ENCODE data around the gene EML6. TPM values are rescaled to one million over a fixed set of nuclear protein-coding genes. Genes with fewer than 3 reads are reported as not detected.

The EML6 gene
- total RNA-seq, 1 donor = 0.73 TPM

- Histone ChIP-seq H3K9me3 (ENCODE audit: low read depth, low read length) (no peaks in the 10 kb centered on the region), H3K4me1 (ENCODE audit: insufficient read depth, low read length) (peaks cover 6% of the 10 kb centered on the region), H3K4me3 (ENCODE audit: low read length) (no peak overlapping the region), H3K27me3 (ENCODE audit: insufficient read depth, low read length) (peaks cover 4% of the 10 kb centered on the region)
Measured at GRCh38 chr2:54760310-54760709, 36.8 kb downstream of the EML6 start.

- Histone ChIP-seq H3K4me1 (ENCODE audit: insufficient read depth, low read length) (no peaks in the 10 kb centered on the region), H3K9me3 (ENCODE audit: low read depth, low read length) (no peaks in the 10 kb centered on the region), H3K27me3 (ENCODE audit: insufficient read depth, low read length) (peaks cover 4% of the 10 kb centered on the region), H3K4me3 (ENCODE audit: low read length) (no peak overlapping the region)
Measured at GRCh38 chr2:54763636-54764291, 40.3 kb downstream of the EML6 start.

- no peaks in the 10 kb centered on the region for H3K9me3 ChIP-seq (ENCODE audit: low read depth, low read length)
- H3K27me3 ChIP-seq (ENCODE audit: insufficient read depth, low read length) = no peaks in the 10 kb centered on the region
- no peaks in the 10 kb centered on the region for H3K4me1 ChIP-seq (ENCODE audit: insufficient read depth, low read length)
- H3K4me3 ChIP-seq (ENCODE audit: low read length) = no peak overlapping the region
Measured at GRCh38 chr2:54767921-54768320, 44.5 kb downstream of the EML6 start.

- H3K4me1 ChIP-seq (ENCODE audit: insufficient read depth, low read length) = no peaks in the 10 kb centered on the region
- no peak overlapping the region for H3K4me3 ChIP-seq (ENCODE audit: low read length)
- H3K27me3 ChIP-seq (ENCODE audit: insufficient read depth, low read length) = no peaks in the 10 kb centered on the region
- H3K9me3 ChIP-seq (ENCODE audit: low read depth, low read length) = no peaks in the 10 kb centered on the region
Measured at GRCh38 chr2:54768772-54769428, 45.4 kb downstream of the EML6 start.

- H3K27me3 ChIP-seq (ENCODE audit: insufficient read depth, low read length) = no peaks in the 10 kb centered on the region
Measured at GRCh38 chr2:54770211-54770610, 46.7 kb downstream of the EML6 start.

GRCh38 chr2:54770676-54771075 is 47.2 kb downstream of the EML6 start:
- H3K27me3 ChIP-seq (ENCODE audit: insufficient read depth, low read length) = no peaks in the 10 kb centered on the region
- peaks cover 6% of the 10 kb centered on the region for H3K9me3 ChIP-seq (ENCODE audit: low read depth, low read length)
- no peaks in the 10 kb centered on the region for H3K4me1 ChIP-seq (ENCODE audit: insufficient read depth, low read length)
- H3K4me3 ChIP-seq (ENCODE audit: low read length) = no peak overlapping the region

More at GRCh38 chr2:54770211-54770610, 46.7 kb downstream of the EML6 start:
- peaks cover 1% of the 10 kb centered on the region for H3K9me3 ChIP-seq (ENCODE audit: low read depth, low read length)
- H3K4me3 ChIP-seq (ENCODE audit: low read length) = no peak overlapping the region
- no peaks in the 10 kb centered on the region for H3K4me1 ChIP-seq (ENCODE audit: insufficient read depth, low read length)

GRCh38 chr2:54771166-54771885 is 47.9 kb downstream of the EML6 start:
- H3K4me3 ChIP-seq (ENCODE audit: low read length) = no peak overlapping the region
- no peaks in the 10 kb centered on the region for H3K27me3 ChIP-seq (ENCODE audit: insufficient read depth, low read length)
- no peaks in the 10 kb centered on the region for H3K4me1 ChIP-seq (ENCODE audit: insufficient read depth, low read length)
- peaks cover 12% of the 10 kb centered on the region for H3K9me3 ChIP-seq (ENCODE audit: low read depth, low read length)

GRCh38 chr2:54772110-54772509 is 48.6 kb downstream of the EML6 start:
- no peak overlapping the region for H3K4me3 ChIP-seq (ENCODE audit: low read length)
- no peaks in the 10 kb centered on the region for H3K4me1 ChIP-seq (ENCODE audit: insufficient read depth, low read length)
- H3K27me3 ChIP-seq (ENCODE audit: insufficient read depth, low read length) = no peaks in the 10 kb centered on the region
- H3K9me3 ChIP-seq (ENCODE audit: low read depth, low read length) = peaks cover 12% of the 10 kb centered on the region

- Histone ChIP-seq H3K27me3 (ENCODE audit: insufficient read depth, low read length) (no peaks in the 10 kb centered on the region), H3K9me3 (ENCODE audit: low read depth, low read length) (peaks cover 12% of the 10 kb centered on the region), H3K4me3 (ENCODE audit: low read length) (no peak overlapping the region), H3K4me1 (ENCODE audit: insufficient read depth, low read length) (no peaks in the 10 kb centered on the region)
Measured at GRCh38 chr2:54772531-54772930, 49.1 kb downstream of the EML6 start.

- peaks cover 12% of the 10 kb centered on the region for H3K9me3 ChIP-seq (ENCODE audit: low read depth, low read length)
- no peaks in the 10 kb centered on the region for H3K27me3 ChIP-seq (ENCODE audit: insufficient read depth, low read length)
- H3K4me3 ChIP-seq (ENCODE audit: low read length) = no peak overlapping the region
- no peaks in the 10 kb centered on the region for H3K4me1 ChIP-seq (ENCODE audit: insufficient read depth, low read length)
Measured at GRCh38 chr2:54773233-54773632, 49.8 kb downstream of the EML6 start.

- H3K27me3 ChIP-seq (ENCODE audit: insufficient read depth, low read length) = no peaks in the 10 kb centered on the region
- H3K4me3 ChIP-seq (ENCODE audit: low read length) = no peak overlapping the region
- no peaks in the 10 kb centered on the region for H3K4me1 ChIP-seq (ENCODE audit: insufficient read depth, low read length)
- peaks cover 12% of the 10 kb centered on the region for H3K9me3 ChIP-seq (ENCODE audit: low read depth, low read length)
Measured at GRCh38 chr2:54773838-54774237, 50.4 kb downstream of the EML6 start.

GRCh38 chr2:54775710-54776109 is 52.2 kb downstream of the EML6 start:
- H3K27me3 ChIP-seq (ENCODE audit: insufficient read depth, low read length) = no peaks in the 10 kb centered on the region
- peaks cover 12% of the 10 kb centered on the region for H3K9me3 ChIP-seq (ENCODE audit: low read depth, low read length)
- no peak overlapping the region for H3K4me3 ChIP-seq (ENCODE audit: low read length)
- no peaks in the 10 kb centered on the region for H3K4me1 ChIP-seq (ENCODE audit: insufficient read depth, low read length)

- no peak overlapping the region for H3K4me3 ChIP-seq (ENCODE audit: low read length)
- no peaks in the 10 kb centered on the region for H3K4me1 ChIP-seq (ENCODE audit: insufficient read depth, low read length)
- no peaks in the 10 kb centered on the region for H3K27me3 ChIP-seq (ENCODE audit: insufficient read depth, low read length)
- H3K9me3 ChIP-seq (ENCODE audit: low read depth, low read length) = peaks cover 12% of the 10 kb centered on the region
Measured at GRCh38 chr2:54776494-54776893, 53.0 kb downstream of the EML6 start.

GRCh38 chr2:54783349-54783748 is 59.9 kb downstream of the EML6 start:
- Histone ChIP-seq H3K4me1 (ENCODE audit: insufficient read depth, low read length) (no peaks in the 10 kb centered on the region), H3K9me3 (ENCODE audit: low read depth, low read length) (no peaks in the 10 kb centered on the region), H3K27me3 (ENCODE audit: insufficient read depth, low read length) (no peaks in the 10 kb centered on the region), H3K4me3 (ENCODE audit: low read length) (no peak overlapping the region)

- Histone ChIP-seq H3K4me3 (ENCODE audit: low read length) (no peak overlapping the region), H3K4me1 (ENCODE audit: insufficient read depth, low read length) (no peaks in the 10 kb centered on the region), H3K27me3 (ENCODE audit: insufficient read depth, low read length) (no peaks in the 10 kb centered on the region), H3K9me3 (ENCODE audit: low read depth, low read length) (no peaks in the 10 kb centered on the region)
Measured at GRCh38 chr2:54787270-54787669, 63.8 kb downstream of the EML6 start.

All from mononuclear cell (primary cell).